GM18517 (cell line): ENCODE measurements around the gene MT1H.
"Not testable (repeated sequence)": the region's sequence is repeated elsewhere in the genome, so short reads cannot be mapped to it uniquely, and the experiment has no call there.

ENCODE experiments used
- ATAC-seq: cut with Tn5 transposase; IDR thresholded peaks from one replicate; pipeline ENCODE4 v1.9.1; 2021; ENCODE audit warnings: mild to moderate bottlenecking, moderate library complexity; ENCODE audit not compliant: unreplicated experiment

MT1H gene

DNA sequence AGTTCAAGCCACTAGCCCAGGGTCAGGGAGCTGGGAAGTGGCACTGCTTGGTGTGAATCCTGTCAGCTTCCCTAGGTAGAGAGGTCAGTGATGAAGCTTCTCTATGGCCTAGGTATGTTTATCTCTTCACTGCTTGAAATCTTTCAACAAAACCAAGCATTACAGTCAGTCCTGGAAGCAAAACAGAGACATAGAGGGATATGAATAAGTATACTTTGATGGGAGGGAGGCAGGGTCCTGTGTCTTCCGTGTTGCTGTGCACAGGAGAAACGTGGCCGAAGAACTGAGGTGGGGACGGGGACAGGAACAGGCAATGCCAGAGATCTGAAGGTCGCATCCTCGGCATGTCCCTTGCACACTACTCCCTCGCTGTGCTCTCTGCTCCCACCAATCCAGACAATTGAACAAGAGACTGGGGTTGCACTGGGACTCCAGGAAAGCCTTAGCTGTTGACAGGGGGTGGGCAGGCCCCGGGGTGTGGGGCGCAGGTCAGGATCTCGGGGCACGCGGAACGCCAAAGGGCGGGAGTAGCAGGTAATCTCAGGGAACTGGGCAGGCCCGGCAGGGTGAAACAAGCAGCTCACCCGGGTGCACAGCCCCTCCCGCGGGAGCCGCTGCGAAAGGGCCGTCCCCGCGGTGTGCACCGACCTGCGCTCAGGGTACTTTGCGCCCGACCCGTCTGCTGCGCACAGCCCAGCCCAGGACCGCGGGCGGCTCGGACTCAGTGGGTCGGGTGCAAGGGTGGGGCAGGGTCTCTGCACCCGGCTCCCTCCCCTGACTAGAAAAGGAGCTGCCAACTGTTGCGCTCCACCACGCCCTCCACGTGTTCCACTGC, at the start of gene MT1H:
Gene MT1H, plus strand, starts transcription at position 810 of the 835 bp plus-strand sequence. CDS start 71 bp downstream, outside the sequence.
- ATAC-seq = no peak

DNA sequence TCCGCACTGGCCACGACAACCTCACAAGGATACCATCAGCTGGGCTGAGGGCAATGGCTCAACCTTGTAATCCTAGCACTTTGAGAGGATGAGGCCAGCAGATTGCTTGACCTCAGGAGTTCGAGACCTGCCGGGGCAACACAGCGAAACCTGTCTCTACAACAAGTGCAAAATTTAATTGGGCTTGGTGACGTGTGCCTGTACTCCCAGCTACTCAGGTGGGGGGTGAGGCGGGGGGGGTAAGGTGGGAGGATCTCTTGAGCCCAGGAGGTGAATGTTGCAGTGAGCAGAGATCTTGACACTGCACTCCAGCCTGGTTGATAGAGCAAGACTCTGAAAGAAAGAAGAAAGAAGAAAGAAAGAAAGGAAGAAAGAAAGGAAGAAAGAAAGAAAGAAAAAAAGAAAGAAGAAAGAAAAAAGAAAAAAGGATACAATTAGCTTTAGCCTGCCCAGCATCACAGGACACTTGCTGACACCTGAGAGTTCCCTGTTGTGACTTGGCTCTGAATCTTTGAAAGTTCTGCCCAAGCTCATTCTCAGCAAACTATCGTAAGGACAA, 49.2 kb upstream of the MT1H start:
- no peak for ATAC-seq

DNA sequence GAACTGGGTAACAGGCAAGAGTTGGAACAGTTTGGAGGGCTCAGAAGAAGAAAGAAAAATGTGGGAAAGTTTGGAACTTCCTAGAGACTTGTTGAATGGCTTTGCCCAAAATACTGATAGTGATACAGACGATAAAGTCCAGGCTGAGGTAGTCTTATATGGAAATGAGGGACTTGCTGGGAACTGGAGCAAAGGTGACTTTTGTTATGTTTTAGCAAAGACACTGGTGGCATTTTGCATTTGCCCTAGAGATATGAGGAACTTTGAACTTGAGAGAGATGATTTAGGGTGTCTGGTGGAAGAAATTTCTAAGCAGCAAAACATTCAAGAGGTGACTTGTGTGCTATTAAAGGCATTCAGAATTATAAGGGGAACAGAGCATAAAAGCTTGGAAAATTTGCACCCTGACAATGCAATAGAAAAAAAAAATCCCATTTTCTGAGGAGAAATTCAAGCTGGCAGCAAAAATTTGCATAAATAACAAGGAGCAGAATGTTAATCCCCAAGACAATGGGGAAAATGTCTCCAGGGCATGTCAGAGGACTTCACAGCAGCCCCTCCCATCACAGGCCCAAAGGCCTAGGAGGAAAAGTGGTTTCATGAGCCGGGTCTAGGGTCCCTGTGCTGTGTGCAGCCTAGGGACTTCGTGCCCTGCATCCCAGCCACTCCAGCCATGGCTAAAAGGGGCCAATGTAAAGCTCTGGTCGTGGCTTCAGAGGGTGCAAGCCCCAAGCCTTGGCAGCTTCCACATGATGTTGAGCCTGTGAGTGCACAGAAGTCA, 47.8 kb upstream of the MT1H start:
- ATAC-seq = not testable (repeated sequence)

GRCh38 chr16:56623184-56623583, 46.4 kb upstream of the MT1H start:
- ATAC-seq = not testable (repeated sequence)

DNA sequence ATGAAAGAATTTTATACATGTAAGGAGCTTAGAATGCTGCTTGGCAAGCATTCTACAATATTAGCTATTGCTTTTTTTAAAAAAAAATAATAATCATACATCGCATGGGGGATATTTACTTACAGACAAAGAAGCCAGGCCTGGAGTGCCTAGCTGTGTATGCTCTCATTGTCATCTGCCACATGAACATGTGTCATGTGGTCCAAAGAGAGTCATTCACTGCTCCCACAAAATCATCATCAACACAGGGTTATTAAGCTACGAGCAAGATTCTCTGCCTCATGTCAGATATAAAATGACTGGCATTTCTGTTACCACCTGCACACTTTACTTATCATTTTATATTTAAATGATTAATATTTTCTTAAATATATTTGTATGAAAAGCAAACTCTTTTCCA, 46.0 kb upstream of the MT1H start:
- ATAC-seq = no peak

- no peak for ATAC-seq
Measured at GRCh38 chr16:56625140-56625942, 44.3 kb upstream of the MT1H start, which contains the start of gene MT1E. Gene MT1E (plus strand): TSS chr16:56625781. CDS start chr16:56625852, 71 bp downstream.

DNA sequence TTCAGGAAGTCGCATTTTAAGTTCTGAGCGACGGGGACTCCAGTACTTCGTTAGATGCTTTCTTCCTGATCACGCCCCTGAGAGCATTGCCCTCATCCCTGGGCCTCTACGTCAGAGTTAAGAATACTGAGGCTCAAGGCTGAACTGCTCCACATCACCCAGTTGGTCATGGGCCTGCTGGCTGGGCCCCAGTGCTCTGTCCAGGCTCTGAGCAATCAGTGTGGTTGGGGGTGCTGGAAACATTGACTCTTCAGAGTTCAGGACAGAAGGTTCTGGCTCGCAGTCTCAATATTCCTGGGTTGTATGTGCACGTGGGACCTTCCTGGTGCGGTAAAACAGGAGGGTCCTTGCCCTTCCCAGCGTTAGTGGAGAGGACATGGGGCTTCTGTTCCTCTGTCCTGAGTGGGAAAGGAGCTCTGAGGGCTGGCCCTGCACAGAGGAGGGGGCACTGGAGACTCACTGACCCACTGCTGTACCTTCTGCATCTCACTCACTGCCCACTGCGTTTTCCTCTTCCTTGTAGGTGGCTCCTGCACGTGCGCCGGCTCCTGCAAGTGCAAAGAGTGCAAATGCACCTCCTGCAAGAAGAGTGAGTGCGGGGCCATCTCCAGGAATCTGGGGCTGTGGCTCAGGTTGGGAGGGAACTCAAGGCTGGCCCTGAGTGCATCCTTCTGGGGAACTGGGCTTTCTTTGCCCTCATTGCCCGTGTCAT, 43.5 kb upstream of the MT1H start:
- ATAC-seq = no peak

DNA sequence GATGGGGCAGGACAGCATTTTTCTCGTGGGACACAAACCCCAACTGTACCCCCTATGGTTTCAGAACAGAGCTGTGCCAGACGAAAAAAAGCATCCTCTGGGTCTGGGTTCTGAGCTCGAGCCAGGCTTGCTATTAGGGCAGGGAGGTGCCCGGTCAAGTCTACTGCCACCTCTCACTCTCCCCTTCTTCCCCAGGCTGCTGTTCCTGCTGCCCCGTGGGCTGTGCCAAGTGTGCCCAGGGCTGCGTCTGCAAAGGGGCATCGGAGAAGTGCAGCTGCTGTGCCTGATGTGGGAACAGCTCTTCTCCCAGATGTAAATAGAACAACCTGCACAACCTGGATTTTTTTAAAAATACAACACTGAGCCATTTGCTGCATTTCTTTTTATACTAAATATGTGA, 42.9 kb upstream of the MT1H start:
- no peak for ATAC-seq

- no peak for ATAC-seq
Measured at GRCh38 chr16:56628486-56629350, 40.9 kb upstream of the MT1H start.

DNA sequence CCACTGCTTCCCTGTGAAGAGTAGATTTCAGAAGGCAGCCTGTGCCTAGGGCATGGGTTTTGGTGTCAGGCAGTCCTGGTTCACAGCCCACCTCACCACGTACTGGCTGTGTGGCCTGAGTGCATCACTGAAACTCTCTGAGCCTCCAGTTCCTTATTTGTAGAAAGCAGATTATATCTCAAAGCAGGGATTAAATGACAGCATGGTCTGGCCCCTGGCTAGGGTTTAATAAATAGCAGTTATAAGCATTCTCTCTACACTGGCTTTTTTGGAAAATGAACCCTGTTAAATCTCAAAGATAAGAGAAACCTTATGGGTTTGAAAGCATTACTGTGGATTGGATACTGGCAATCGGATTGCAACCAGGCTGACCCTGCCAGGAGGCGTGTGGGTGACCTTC, 40.1 kb upstream of the MT1H start:
- peak; percentile 15 for ATAC-seq

- ATAC-seq = peak; percentile 70
Measured at GRCh38 chr16:56630134-56630533, 39.5 kb upstream of the MT1H start.

- no peak for ATAC-seq
Measured at GRCh38 chr16:56631197-56631596, 38.4 kb upstream of the MT1H start.

- ATAC-seq = no peak
Measured at GRCh38 chr16:56631832-56632155, 37.8 kb upstream of the MT1H start.

DNA sequence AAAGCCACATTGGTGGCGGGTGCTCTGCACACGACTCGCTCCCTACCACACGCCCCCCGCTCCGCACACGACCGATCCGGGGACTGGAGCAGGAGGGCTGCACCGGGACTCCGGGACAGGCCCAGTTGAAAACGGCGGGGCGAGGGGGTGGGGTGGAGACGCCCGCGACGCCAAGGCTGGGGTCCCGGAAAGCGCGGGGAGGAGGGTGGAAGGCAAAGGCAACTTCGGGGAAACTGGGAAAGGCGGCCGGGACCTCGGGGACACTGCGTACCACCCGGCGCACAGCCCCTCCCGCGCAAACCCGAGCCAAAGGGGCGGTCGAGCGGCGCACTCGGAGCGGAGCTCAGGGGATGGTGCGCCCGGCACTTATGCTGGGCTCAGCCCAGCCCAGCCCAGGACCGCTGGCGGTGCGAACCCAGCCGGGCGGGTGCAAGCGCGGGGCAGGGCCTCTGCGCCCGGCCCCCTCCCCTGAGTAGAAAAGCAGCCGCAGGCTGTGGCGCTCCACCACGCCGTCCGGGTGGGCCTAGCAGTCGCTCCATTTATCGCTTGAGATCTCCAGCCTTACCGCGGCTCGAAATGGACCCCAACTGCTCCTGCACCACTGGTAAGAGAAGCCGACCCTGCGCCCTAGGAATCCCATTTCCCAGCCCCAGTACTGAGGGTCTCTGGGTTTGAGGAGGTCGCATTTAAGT, 37.3 kb upstream of the MT1H start, which contains the start of gene MT1M:
Gene MT1M, plus strand, starts transcription at position 504 of the 692 bp plus-strand sequence. Its CDS starts 73 bp downstream, at position 577.
- no peak for ATAC-seq

DNA sequence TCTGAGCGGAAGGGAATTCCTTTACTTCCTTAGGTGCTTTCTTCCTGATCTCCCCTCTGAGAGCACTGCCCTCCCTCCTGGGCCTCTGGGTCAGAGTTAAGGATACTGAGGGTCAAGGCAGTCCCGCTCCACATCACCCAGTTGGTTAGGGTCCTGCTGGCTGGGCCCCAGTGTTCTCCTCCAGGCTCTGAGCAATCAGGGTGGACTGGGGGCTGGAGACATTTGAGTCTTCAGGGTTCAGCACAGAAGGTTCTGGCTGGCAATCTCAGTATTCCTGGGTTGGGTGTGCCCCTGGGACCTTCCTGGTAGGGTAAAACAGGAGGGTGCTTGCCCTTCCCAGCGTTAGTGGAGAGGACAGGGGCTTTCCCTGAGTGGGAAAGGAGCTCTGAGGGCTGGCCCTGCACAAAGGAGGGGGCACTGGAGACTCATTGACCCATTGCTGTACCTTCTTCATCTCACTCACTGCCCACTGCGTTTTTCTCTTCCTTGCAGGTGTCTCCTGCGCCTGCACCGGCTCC, 36.7 kb upstream of the MT1H start:
- ATAC-seq = no peak

GRCh38 chr16:56633535-56633934, 36.1 kb upstream of the MT1H start:
- no peak for ATAC-seq

DNA sequence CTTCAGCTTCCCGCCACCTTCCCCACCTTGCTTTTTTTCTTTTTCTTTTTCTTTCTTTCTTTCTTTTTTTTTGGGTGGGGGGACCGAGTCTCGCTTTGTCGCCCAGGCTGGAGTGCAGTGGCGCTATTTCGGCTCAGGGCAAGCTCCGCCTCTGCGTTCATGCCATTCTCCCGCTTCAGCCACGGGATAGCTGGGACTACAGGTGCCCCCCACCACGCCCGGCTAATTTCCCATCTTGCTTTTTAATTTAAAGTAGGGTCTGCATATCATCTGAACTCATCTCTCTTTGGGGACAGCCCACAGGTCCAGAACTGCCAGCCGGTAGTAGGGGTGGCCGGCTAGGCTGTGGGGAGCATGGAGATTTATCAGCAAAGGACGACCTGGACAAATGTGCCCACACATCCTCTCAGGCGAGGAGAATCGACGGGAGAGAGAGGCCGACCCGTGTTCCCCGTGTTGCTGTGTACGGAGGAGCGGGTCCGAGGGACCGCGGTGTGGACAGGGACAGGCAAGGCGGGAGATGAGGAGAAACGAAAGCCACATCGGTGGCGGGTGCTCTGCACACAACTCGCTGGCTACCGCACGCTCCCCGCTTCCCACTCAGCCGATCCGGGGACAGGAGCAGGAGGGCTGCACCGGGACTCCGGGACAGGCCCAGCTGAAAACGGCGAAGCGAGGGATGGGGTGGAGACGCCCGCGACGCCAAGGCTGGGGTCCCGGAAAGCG, 34.7 kb upstream of the MT1H start:
- no peak for ATAC-seq
